Measurements from ENCODE around the gene TRAPPC11.
"Not testable (repeated sequence)": the region's sequence is repeated elsewhere in the genome, so short reads cannot be mapped to it uniquely, and the experiment has no call there.

TRAPPC11 gene

GRCh38 chr4:183691006-183691405 lies 31.9 kb downstream of the TRAPPC11 start:
- DNase-seq (ENCODE audit: insufficient read length) (no peak), FAIRE-seq (no peak)
- no peak for TF ChIP-seq POLR2AphosphoS5 (IDR thresholded peaks at IDR 0.05; ENCODE audit: low read depth, low read length)
- TF ChIP-seq TAF1 (IDR thresholded peaks at IDR 0.05; ENCODE audit: borderline replicate concordance, low read depth, low read length), result no peak
- TF ChIP-seq POLR2A (IDR thresholded peaks at IDR 0.05; ENCODE audit: low read depth, low read length), result no peak

GRCh38 chr4:183691897-183692296 lies 32.8 kb downstream of the TRAPPC11 start:
- TF ChIP-seq POLR2A (IDR thresholded peaks at IDR 0.05; ENCODE audit: low read depth, low read length) (no peak), POLR2AphosphoS5 (IDR thresholded peaks at IDR 0.05; ENCODE audit: low read depth, low read length) (no peak), TAF1 (IDR thresholded peaks at IDR 0.05; ENCODE audit: borderline replicate concordance, low read depth, low read length) (no peak)
- DNase-seq (ENCODE audit: insufficient read length) (no peak), FAIRE-seq (no peak)

- FAIRE-seq (no peak), DNase-seq (ENCODE audit: insufficient read length) (no peak)
- TF ChIP-seq TAF1 (IDR thresholded peaks at IDR 0.05; ENCODE audit: borderline replicate concordance, low read depth, low read length), result no peak
- TF ChIP-seq POLR2A (IDR thresholded peaks at IDR 0.05; ENCODE audit: low read depth, low read length), result no peak
These were observed 39.8 kb downstream of the TRAPPC11 start for GRCh38 chr4:183698909-183699308.

- TF ChIP-seq POLR2AphosphoS5 (IDR thresholded peaks at IDR 0.05; ENCODE audit: low read depth, low read length), result no peak
- no peak for TF ChIP-seq TAF1 (IDR thresholded peaks at IDR 0.05; ENCODE audit: borderline replicate concordance, low read depth, low read length)
- TF ChIP-seq POLR2A (IDR thresholded peaks at IDR 0.05; ENCODE audit: low read depth, low read length), result no peak
- DNase-seq (ENCODE audit: insufficient read length), result no peak
- no peak for FAIRE-seq
These were observed 41.3 kb downstream of the TRAPPC11 start for GRCh38 chr4:183700407-183700806.

- DNase-seq (ENCODE audit: insufficient read length) (no peak), FAIRE-seq (no peak)
- no peak for TF ChIP-seq TAF1 (IDR thresholded peaks at IDR 0.05; ENCODE audit: borderline replicate concordance, low read depth, low read length)
- no peak for TF ChIP-seq POLR2A (IDR thresholded peaks at IDR 0.05; ENCODE audit: low read depth, low read length)
- no peak for TF ChIP-seq POLR2AphosphoS5 (IDR thresholded peaks at IDR 0.05; ENCODE audit: low read depth, low read length)
These were observed 43.4 kb downstream of the TRAPPC11 start for GRCh38 chr4:183702492-183702891.

GRCh38 chr4:183714626-183715025 lies 55.5 kb downstream of the TRAPPC11 start:
- TF ChIP-seq TAF1 (IDR thresholded peaks at IDR 0.05; ENCODE audit: borderline replicate concordance, low read depth, low read length) (no peak), POLR2AphosphoS5 (IDR thresholded peaks at IDR 0.05; ENCODE audit: low read depth, low read length) (no peak), POLR2A (IDR thresholded peaks at IDR 0.05; ENCODE audit: low read depth, low read length) (no peak)
- no peak for FAIRE-seq
- no peak for DNase-seq (ENCODE audit: insufficient read length)

GRCh38 chr4:183716302-183716701 lies 57.2 kb downstream of the TRAPPC11 start:
- TF ChIP-seq POLR2A (IDR thresholded peaks at IDR 0.05; ENCODE audit: low read depth, low read length), result no peak
- TF ChIP-seq TAF1 (IDR thresholded peaks at IDR 0.05; ENCODE audit: borderline replicate concordance, low read depth, low read length), result no peak
- TF ChIP-seq POLR2AphosphoS5 (IDR thresholded peaks at IDR 0.05; ENCODE audit: low read depth, low read length), result no peak
- DNase-seq (ENCODE audit: insufficient read length) (no peak), FAIRE-seq (no peak)

- TF ChIP-seq POLR2AphosphoS5 (IDR thresholded peaks at IDR 0.05; ENCODE audit: low read depth, low read length) (no peak), TAF1 (IDR thresholded peaks at IDR 0.05; ENCODE audit: borderline replicate concordance, low read depth, low read length) (no peak), POLR2A (IDR thresholded peaks at IDR 0.05; ENCODE audit: low read depth, low read length) (no peak)
- FAIRE-seq, result no peak
- DNase-seq (ENCODE audit: insufficient read length), result no peak
These were observed 59.8 kb downstream of the TRAPPC11 start for GRCh38 chr4:183718876-183719275.

- DNase-seq (ENCODE audit: insufficient read length), result no peak
- TF ChIP-seq POLR2AphosphoS5 (IDR thresholded peaks at IDR 0.05; ENCODE audit: low read depth, low read length) (no peak), TAF1 (IDR thresholded peaks at IDR 0.05; ENCODE audit: borderline replicate concordance, low read depth, low read length) (no peak), POLR2A (IDR thresholded peaks at IDR 0.05; ENCODE audit: low read depth, low read length) (no peak)
- FAIRE-seq, result peak; percentile 60
These were observed 62.4 kb downstream of the TRAPPC11 start for GRCh38 chr4:183721207-183722081.

GRCh38 chr4:183722731-183723560 lies 63.9 kb downstream of the TRAPPC11 start:
- TF ChIP-seq POLR2A (IDR thresholded peaks at IDR 0.05; ENCODE audit: low read depth, low read length) (no peak), POLR2AphosphoS5 (IDR thresholded peaks at IDR 0.05; ENCODE audit: low read depth, low read length) (peak; percentile 81; the same call in 1 of the 2 replicates)
- peak; percentile 44 for DNase-seq (ENCODE audit: insufficient read length)
- FAIRE-seq, result peak; percentile 74

- FAIRE-seq (no peak), DNase-seq (ENCODE audit: insufficient read length) (no peak)
- TF ChIP-seq POLR2AphosphoS5 (IDR thresholded peaks at IDR 0.05; ENCODE audit: low read depth, low read length) (no peak), POLR2A (IDR thresholded peaks at IDR 0.05; ENCODE audit: low read depth, low read length) (no peak), TAF1 (IDR thresholded peaks at IDR 0.05; ENCODE audit: borderline replicate concordance, low read depth, low read length) (no peak)
These were observed 64.6 kb downstream of the TRAPPC11 start for GRCh38 chr4:183723561-183724228.

- DNase-seq (ENCODE audit: insufficient read length); FAIRE-seq: not testable (repeated sequence)
These were observed 66.5 kb downstream of the TRAPPC11 start for GRCh38 chr4:183725585-183725984.
